Stimulated activated CD8-positive, alpha-beta memory T cell treated with anti-CD3 and anti-CD28 coated beads, Interleukin-12 subunit alpha, Interleukin-12 subunit beta, amount 100 ng/mL, for 24 hours (primary cell): ENCODE data around the gene KRT32.

Experiments used
- DNase-seq: peaks from one replicate; pipeline ENCODE4 v3.0.0-alpha.2; 2020; ENCODE audit errors: extremely low read depth

Gene KRT32

DNA sequence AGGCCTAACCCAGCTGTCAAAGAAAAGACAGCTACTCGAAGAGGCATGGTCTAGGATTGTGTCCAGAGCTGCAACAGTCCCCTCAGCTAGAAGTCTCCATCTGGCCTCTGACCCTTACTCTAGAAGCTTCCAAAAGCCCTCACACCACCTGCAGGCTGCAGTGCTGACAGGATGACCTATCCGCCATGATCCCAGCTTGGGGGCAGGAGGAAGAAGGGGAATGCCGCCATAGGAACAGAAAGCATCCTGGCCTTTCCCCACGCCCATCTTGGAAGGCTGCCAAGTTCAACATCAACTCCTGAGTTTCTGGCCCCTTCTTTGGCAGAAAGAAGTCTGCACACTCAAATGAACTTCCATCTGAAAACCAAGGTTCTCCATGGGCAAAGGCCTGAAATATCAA is 25.6 kb upstream of the KRT32 start:
- no peak for DNase-seq

DNA sequence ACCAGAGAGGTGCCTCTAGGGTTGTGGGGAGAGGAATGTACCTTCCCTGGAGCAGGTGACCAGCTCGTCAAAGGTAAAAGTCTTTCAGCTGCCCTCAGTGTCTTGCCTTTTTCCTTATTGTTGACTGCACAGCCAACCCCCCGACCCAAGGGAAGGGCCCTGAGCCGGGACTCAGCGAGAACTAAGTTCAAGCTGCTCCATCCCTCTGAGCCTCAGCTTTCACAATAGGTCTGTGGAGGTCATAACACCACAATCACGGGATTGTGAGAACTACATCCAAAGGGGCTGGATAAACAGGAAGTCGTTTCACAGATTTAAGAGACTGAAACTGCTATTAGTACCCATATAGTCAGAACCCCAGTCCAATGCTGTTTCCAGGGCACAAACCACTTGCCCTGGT is 25.2 kb upstream of the KRT32 start:
- DNase-seq = no peak

DNA sequence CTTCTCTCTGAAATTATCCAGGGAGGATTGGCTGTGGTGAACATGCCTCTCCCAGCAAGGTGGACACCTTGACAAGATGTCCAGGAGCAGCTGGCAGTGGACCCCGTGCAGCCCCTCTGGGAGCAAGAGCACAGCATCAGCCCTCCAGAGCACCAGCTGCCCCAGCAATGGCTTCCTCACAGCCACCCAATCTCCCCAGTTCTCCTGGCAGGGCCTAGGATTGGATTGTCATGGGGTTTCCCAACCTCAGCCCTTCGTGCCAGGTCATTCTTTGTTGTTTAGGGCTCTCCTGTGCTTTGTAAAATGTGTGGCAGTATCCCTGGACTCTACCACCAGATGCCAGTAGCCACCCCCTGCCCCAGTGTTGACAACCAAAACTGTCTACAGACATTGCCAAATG is 24.3 kb upstream of the KRT32 start:
- no peak for DNase-seq

DNA sequence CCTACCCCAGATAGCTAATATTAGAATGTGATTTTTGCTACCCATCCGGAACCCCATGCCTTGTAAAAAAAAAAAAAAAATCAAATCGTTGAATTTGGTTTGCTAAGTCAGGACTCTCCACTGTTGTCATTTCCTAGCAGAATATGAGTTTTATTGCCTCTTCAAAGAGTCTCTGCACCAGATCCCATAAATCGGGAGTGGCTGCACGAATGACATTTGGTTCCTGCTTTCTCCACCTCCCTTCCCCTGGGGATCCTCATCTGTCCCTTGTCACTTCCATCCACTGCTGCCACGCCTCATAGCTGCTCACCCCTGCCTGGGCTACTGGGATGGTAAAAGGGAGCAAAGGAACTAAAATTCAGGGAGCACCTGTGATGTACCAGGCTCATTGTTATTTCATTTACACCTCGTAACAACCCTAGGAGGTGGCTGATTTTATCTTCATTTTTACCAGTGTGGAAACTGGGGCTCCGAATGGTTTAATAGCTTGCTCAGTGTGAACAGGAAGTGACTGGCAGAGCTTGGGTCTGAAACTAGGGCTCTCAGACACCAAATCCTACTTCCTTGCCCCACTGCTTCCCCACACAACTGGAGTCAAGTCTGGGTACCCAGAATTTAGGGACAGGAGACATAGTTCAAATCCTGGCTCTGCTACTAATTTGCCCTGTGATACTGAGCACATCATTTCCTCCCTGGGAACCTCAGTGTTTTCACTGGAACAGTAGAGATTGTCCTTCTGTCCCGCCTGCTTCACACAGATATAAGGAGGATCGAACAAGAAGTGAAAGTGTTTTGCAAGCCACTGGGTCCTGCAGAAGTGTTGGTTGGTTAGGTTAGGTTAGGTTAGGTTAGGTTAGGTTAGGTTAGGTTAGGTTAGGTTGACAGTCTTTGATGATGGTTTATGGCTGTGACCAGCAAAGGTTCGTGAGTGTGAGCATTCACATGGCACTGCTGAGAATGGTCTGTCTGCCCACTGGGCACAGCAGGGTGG is 23.1 kb upstream of the KRT32 start:
- no peak for DNase-seq

DNA sequence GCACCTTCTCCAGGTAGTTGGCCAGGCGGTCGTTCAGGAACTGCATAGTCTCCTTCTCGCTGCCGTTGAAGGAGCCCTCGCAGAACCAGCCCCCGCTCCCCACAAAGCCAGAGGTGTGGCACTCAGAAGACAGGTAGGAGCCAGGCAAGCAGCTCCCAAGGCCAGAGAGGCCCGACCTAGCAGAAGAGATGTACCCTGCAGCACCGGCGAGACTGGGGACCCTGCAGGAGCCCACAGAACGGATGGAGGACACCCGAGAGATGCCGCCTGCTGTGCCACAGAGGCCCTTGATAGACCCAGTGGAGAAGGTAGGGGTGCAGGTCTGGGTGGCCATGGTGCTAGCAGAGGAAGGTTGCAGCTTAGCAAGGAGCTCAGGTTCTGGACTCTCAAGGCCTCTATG is 22.3 kb upstream of the KRT32 start, which contains the start of gene KRT36:
KRT36 (minus strand) TSS at position 380 of the 400 bp plus-strand sequence; CDS start at position 334, 46 bp downstream.
- DNase-seq = no peak

DNA sequence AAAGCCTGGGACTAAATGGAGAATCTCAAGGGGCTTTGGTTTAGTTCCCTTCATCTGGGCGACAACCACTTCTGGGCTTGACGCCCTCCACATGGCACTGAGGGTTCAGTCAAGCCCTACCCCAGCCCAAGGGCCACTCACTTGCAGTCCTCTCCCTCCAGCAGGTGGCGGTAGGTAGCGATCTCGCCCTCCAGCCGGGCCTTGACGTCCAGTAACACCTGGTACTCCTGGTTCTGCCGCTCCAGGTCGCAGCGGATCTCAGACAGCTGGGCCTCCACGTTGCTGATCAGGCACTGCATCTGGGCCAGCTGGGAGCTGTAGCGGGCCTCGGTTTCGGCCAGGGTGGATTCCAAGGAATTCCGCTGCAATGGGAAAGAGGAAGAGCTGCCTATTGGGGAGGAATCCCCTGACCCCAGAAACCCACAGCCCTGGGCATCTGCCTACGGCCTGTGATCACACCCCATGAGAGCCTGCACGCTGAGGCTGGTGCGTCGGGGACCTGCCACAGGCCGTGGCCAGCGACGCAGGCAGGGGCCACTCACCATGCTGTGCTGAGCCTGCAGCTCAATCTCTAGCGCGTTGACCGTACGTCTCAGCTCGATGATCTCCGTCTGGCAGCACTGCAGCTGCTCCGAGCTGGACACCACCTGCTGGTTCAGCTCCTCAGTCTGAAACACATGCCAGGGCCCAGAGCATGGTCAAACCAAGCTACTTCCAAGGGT is 19.8 kb upstream of the KRT32 start:
- DNase-seq = no peak

DNA sequence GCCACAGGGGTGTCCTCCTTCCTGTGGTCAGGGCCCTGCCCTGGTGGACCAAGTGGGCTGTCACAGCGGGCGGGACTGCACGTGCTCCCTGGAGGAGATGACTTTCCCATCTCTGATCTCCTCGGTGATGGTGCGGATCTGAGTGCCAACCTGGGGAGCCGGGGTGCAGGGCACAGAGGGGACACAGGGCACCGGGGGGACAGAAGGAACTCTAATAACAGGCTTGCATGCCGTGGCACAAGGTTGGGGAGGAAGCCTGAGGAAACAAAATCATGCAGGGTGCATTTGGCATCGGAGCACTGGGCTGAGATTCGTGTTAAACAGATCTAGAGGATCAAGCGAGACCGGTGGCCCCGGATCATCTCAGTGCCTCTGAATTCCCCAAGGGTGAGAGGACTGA is 19.1 kb upstream of the KRT32 start:
- no peak for DNase-seq

DNA sequence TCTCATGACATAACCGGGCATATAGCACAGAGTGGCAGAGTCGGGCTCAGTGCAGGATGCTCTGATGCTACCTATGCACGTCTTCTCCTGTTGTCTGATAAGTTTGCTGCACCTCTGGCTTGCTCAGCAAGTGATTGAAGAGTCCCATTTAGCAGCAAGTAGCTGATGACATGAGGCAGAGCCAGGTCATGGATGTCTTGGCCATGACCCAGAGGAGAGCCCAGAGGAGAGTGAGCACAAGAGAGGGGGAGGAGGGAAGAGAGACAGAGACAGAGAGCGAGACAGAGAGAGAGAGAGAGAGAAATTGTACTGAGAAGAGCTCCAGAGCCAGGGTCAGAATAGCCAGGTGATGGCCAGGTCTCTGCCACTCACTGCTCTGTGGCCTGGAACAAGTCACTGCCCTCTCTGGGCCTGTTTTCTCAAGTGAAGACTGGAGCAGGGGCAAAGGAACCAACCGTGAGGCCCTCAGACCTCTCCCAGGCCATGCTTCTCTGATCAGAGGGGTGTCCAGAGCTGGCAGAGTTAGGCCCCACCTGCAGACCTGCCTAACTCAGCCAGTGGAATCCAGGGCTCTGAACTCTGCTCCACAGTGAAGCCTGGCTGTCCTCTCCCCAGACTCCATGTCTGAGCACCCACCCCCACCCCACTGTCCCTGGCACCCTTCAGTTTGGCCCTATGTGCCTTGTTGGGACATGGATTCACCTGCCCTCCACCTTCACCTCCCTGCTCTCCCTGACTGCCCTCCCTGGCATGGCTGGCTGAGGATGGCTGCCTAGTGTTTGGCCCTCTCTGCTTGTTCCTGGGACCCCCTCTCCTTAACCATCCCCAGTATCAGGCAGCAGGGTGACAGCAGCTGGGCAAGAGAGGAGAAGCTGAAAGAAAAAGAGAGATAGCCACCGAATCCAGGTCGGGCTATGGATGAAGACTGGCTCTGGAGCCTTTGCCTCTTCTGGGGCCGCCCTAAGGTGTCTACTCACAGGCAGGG is 18.0 kb upstream of the KRT32 start:
- no peak for DNase-seq

DNA sequence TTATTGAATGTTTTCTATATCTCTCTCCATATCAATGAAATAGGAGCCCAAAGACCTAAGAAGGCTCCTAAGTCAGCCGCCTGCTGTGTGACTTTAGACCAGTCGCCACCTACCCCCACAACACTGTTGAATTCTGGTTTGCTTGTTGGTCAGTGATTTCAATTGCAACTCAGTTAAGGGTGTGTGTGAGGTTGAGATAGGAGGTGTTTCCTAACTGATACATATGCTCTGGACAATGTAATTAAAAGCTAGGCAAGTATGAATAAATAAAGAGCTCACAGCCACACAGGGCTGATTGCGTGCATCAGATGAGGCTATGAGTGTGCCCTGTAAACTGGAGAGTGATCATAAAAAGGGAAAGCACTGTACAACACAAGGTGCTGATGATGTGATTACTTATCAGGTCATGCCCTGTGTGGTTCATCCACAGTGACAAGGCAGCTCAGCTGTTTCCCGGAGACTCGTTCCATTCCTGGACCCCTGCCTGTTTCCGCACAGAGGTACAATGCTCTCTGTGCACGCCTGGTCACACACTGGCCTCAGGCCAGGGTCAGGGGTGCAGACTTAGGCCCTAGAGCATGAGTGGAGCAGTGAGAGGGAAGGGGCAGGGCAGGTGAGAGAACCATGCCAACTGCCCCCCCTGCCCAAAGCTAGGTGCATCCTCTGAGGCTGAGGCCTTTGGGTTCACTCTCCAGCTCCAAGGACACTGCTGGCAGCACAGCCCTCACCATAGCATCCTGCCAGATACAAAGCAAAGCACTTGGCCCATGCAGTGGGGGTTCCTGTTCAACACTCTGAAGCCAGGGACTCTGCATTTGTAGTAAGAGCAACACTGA is 17.0 kb upstream of the KRT32 start:
- no peak for DNase-seq

DNA sequence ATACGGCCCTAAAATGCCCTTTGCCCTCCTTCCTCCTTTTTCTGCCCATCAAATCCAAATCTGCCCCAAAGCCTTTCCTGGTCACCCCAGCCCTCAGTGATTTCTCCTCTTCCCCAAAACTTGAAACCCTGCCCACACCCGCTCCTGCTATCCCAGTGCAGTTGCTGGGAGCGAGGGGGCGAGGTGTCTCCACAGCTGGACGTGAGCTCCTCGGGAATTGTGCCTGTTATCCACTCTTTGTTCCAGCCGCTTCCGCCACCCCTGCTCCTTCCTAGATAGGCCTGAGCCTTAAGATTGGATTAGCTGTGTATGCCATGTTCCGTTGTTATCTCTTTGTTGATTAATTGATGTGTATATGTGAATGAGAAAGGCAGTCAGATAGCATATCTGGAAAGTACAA is 16.3 kb upstream of the KRT32 start:
- no peak for DNase-seq

DNA sequence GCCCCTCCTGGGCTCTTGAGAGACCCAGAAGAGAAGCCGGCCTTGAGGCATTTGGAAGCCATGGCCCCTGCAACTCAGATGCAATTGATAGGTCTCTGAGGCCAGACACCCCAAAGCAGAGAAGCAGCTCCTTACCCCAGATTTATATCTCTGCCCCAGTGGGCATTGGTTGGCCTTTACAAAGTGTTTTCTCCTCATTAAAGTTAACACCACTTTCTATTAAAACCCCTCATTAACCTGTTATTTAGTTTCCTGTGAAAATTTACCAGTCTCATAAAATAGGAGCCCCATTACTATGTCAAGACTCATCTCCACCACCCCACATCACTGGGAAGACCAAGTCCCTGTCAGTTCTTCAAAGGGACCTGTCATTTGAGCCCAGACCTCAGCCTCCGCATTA is 13.8 kb upstream of the KRT32 start, which contains the start of gene KRT35:
KRT35 (minus strand) TSS at position 116 of the 400 bp plus-strand sequence; CDS start at position 62, 54 bp downstream.
- DNase-seq = no peak

DNA sequence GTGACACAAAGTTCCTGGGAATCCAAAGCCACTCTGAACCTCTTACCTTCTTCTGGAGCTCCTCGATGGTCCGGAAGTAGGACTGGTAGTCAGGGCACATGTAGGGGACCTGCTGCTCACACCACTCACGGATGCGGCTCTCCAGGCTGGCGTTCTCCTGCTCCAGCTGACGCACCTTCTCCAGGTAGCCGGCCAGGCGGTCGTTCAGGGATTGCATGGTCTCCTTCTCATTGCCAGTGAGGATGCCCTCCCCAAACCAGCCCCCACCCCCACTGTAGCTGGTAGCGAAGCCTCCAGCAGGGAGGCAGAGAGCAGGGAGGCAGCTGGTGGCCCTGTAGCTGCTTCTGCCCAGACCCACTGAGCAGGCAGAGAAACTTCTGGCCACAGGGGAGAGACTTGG is 13.4 kb upstream of the KRT32 start:
- no peak for DNase-seq

DNA sequence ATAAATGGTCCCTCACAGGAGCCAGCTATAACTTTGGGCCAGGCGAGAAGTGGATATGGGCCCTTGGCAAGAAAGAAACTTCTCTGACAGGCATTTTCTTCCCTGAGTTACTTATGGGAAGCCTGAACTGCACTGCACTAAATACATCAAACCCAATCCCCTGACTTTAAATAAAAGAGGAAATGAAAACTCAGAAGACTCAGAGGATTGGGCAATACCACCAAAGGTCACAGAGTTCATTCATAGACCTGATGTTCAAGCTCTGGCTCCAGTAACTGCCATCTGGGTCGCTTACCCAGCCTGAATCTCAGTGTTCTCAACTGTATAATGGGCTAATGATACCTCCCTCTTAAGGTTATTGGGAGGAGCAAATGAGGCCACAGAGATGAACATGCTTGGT is 12.9 kb upstream of the KRT32 start:
- DNase-seq = no peak

DNA sequence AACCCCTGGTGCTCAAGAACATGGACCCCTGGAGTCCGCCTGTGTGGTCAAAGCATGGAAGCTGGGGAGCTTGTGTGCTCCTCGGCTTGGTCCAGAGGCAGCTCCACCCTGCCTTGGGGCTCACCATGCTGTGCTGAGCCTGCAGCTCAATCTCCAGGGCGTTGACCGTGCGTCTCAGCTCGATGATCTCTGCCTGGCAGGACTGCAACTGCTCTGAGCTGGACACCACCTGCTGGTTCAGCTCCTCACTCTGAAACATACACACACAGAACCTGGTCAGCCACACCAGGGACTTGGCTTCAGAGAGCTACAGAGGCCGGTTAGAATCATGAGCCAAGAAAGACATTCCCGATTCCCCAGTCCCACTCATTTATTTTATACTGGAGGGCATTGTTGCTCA is 11.1 kb upstream of the KRT32 start:
- no peak for DNase-seq

DNA sequence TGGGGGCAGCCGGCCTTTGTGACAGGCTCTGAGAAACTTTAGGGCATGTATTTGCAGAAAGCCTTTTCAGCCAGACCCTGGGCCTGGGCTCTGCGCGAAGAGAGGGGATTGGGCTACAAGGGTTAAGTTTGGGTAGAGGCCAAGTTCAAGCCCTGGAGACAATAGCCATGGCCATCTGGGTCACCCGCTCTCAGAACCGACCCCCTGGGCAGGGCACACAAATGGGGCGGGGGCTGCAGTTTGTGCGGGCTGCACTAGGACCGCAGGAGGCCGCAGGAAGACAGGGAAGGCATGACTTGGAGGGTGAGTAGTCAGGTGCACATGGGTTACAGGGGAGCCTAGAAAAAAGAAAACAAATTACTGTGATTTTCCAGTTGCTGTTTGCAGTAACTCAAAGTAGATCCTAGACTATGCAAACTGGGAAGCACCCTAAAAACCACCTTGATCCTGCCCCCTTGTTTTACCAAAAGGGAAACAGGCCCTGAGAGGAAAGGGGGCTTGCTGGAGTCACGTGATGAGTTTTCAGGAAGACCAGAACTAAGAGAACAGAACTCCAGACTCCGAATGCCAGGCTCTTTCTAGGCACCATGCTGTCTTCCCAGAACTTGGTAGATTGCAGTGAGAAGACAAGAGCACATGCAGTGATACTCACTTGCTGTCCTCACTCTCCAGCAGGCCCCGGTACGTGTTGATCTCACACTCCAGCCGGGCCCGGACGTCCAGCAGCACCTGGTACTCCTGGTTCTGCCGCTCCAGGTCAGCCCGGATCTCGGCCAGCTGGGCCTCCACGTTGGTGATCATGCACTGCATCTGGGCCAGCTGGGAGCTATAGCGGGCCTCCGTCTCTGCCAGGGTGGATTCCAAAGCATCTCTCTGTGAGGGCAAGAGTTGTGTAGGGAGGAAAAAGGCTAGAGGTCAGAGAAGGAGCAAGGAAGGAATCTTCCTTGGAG is 10.0 kb upstream of the KRT32 start:
- DNase-seq = no peak

DNA sequence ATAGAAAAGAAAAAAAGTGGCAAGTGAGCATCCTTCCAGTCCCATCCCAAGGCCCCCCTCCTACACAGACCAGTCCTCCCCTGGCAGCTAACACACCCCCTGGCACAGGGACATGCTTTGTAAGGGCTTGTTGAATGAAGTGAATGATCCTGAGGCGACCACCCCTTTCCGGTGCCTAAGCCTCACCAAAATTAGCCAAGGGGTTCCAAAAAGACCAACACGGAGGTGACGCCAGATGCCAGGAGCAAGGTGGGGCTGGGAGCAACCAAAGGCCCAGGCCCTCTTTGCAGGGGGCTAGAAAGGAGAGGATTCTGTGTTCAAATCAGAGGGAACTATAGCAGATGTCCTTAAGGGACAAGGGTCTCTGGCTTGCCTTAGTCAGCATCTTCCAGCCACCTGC is 8.2 kb upstream of the KRT32 start:
- no peak for DNase-seq

DNA sequence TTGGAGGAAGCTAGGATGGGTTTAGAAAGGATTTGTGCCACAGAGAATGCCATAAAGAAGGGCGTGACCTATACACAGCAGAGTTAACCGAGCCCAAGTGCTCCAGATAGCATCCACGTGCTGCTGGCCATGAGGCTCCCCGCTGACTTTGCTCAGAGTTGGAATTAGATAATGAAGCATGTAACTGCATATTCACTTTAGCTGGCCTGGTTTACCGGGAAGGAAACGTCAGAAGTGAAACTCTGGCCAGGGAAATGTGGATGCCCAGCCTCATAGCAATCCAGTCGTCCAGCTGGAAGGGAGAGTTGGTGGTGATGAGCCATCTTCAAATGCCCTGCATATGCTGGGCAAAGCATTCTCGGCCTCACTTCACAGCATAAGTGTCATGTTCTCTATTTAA is 7.7 kb upstream of the KRT32 start:
- no peak for DNase-seq

DNA sequence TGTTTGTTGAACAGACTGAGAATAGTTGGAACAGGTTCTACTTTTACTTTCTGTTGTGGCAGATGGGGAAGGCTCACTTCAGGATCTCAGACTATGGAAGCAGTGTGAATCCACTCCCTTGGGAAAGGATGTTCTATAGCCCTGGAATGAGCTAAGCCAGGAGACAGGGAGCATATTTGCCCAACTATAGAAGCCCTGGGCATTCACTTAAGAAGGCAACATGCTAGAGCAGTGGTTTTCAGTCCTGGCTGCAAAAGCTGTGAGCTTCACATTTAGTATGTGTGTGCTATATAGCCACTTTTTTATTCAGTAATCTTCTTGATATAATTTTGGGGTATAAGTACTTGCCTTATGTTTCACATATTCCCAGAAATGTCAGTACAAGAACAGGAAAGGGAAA is 1.2 kb upstream of the KRT32 start:
- DNase-seq = no peak

DNA sequence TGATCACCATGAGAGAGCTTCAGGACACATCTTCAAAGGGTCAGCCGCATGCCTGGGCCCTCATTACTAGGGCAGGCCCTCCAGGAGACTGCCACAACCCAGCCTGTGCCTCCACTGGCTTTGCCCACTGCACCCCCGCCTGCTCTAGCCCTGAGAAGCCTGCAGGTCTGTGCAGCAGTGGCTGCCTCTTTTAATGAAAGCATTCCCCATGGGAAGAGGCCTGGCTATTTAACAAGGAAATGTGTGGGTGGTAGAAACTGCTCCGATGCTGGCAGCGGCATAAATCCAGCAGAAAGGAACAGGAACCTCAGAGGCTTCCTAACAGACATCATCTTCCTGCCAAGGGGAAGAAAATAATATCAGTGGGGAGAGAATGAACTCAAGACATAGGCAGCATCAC is 375 bp upstream of the KRT32 start:
- no peak for DNase-seq

DNA sequence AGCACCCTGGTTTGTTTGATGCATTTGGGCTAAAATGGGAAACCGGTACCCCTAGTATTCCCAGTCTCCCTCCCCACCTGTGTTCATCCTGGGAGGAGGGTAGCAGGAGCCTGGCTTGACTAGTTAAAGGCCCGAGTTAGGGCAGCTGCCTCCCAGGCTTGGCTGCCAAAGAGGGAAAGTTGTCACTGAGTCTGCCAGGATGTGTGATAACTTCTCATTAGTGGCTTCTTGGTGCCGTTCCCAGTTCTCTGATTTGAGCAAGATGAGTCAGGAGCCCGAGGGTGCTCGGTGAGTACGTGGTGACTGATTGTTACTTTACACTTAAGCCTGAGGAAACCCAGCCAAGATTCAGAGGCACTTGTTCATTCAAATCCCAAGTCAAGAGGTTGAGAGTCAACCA is 2.5 kb downstream of the KRT32 start:
- DNase-seq = no peak
